Natural killer cell (primary cell): ENCODE data around the gene LRRC3B. TPM values are rescaled to one million over a fixed set of nuclear protein-coding genes. Genes with fewer than 3 reads are reported as not detected.

Source experiments
- ATAC-seq, 3 donors: fragments of 150-1000 bp in 2 of 3; fragments of 200-7000 bp in 1 of 3; cut with Tn5 transposase; 1 replicate in 1 of 3; 2 replicates in 2 of 3; pipeline ENCODE4 v1.10.0; 2021; ENCODE audit warnings: mild to moderate bottlenecking in 2 of 3, moderate library complexity in 2 of 3
- DNase-seq, 2 donors: peaks; one replicate each; pipeline versions ENCODE4 v3.0.0 to v3.0.0-alpha.2; 2013 to 2021; ENCODE audit warnings: mixed read lengths in 1 of 2
- H3K27ac ChIP-seq: one replicate; pipeline ENCODE4 v1.5.1; 2013; ENCODE audit warnings: mild to moderate bottlenecking, low read length
- H3K27me3 ChIP-seq: one replicate; pipeline ENCODE4 v1.6.1; 2013; ENCODE audit warnings: low read length; ENCODE audit not compliant: control insufficient read depth, insufficient read depth
- H3K36me3 ChIP-seq: one replicate; pipeline ENCODE4 v1.6.1; 2013; ENCODE audit warnings: low read length; ENCODE audit not compliant: control insufficient read depth, insufficient read depth
- H3K4me1 ChIP-seq: one replicate; pipeline ENCODE4 v1.6.1; 2013; ENCODE audit warnings: low read length; ENCODE audit not compliant: control insufficient read depth, insufficient read depth
- H3K4me3 ChIP-seq: one replicate; pipeline ENCODE4 v1.5.1; 2013; ENCODE audit warnings: low read length
- H3K9me3 ChIP-seq: one replicate; pipeline ENCODE4 v1.6.1; 2013; ENCODE audit warnings: low read length; ENCODE audit not compliant: control insufficient read depth, insufficient read depth
- H3K27ac Mint-ChIP-seq, 2 donors: one replicate each; pipeline ENCODE4 v1.8.0; 2022; ENCODE audit warnings: mild to moderate bottlenecking in 2 of 2, mixed read lengths in 2 of 2, moderate library complexity in 1 of 2
- H3K27me3 Mint-ChIP-seq, 2 donors: one replicate each; pipeline ENCODE4 v1.8.0; 2022; ENCODE audit warnings: low read depth in 2 of 2, mixed read lengths in 2 of 2
- H3K36me3 Mint-ChIP-seq: one replicate; pipeline ENCODE4 v1.8.0; 2022; ENCODE audit warnings: mixed read lengths
- H3K4me1 Mint-ChIP-seq, 2 donors: one replicate each; pipeline ENCODE4 v1.8.0; 2022; ENCODE audit warnings: mixed read lengths in 2 of 2
- H3K4me3 Mint-ChIP-seq: one replicate; pipeline ENCODE4 v1.8.0; 2022; ENCODE audit warnings: mild to moderate bottlenecking, moderate library complexity, mixed read lengths
- H3K9me3 Mint-ChIP-seq, 2 donors: one replicate each; pipeline ENCODE4 v1.8.0; 2022; ENCODE audit warnings: mixed read lengths in 2 of 2
- WGBS: methylation state at CpG from one replicate; pipeline ENCODE4 v1.1.7; 2013; ENCODE audit warnings: missing lambda C conversion rate; ENCODE audit not compliant: insufficient coverage; 5-methylcytosine and 5-hydroxymethylcytosine counted together
- intact Hi-C: fragments of 100-400 bp; cut with micrococcal nuclease; formaldehyde crosslinking; loops from one replicate; pipeline ENCODE4 v1.14.2; 2022
- total RNA-seq, 4 donors: library from RNA; stranded (reverse); fragments of 120-200 nt in 1 of 4; gene quantifications; one replicate each; pipeline versions ENCODE4 v1.2.3 to v1.2.4, GENCODE V29; 2013 to 2022
- TF ChIP-seq, protein P1 (sequence below): fragments of 200-600 bp; IDR thresholded peaks from one replicate; pipeline ENCODE4 v1.8.0; 2022; ENCODE audit warnings: antibody characterized with exemption

LRRC3B gene
- total RNA-seq, 3 donors from 2014 or later (not counting 1 experiment from before 2014, with no cell fraction given): not detected

DNA sequence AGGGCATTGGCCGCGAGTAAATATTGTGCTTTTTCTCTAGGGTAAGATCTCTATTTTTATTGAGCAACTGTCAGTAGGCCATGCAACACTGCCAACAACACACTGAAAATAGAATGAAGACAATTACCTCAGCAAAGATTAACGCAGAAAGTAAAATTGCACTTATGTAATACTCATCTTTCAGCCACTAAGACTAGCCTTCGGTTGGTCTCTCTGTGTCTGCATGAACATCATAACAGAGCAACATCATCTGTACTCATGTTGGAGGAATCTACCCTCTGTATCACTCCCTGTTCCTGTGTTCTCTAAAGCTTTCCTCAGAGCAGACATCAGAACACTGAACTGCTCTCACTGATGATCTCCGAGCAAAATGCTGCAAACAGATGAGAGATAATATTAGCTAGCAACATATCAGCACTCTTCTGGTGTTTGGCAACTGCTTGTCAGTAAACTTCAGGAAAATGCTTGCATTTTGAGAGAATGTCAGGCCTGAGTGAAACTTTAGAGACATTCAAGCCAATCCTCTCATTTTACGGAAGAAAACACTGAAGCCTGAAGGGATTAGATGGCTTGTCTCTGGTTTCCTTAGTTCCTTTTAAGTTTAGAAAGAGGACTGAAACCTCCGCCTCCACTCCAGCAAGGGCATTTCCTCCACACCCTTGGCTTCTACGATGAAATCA lies 8.4 kb upstream of the LRRC3B start:
- H3K9me3 ChIP-seq: peaks cover 4% of the 10 kb centered on the region
- 72% methylated on average over 8 of the region's 8 CpGs for WGBS
- Mint-ChIP-seq H3K9me3 (peaks cover 2 to 12% of the 10 kb centered on the region in 2 donors), H3K27me3 (no peaks in the 10 kb centered on the region), H3K27ac (no peak overlapping the region), H3K36me3 (no peaks in the 10 kb centered on the region), H3K4me3 (no peak overlapping the region), H3K4me1 (no peaks in the 10 kb centered on the region)
- H3K4me1 ChIP-seq: no peaks in the 10 kb centered on the region
- no peaks in the 10 kb centered on the region for H3K36me3 ChIP-seq
- TF ChIP-seq, protein P1, sequence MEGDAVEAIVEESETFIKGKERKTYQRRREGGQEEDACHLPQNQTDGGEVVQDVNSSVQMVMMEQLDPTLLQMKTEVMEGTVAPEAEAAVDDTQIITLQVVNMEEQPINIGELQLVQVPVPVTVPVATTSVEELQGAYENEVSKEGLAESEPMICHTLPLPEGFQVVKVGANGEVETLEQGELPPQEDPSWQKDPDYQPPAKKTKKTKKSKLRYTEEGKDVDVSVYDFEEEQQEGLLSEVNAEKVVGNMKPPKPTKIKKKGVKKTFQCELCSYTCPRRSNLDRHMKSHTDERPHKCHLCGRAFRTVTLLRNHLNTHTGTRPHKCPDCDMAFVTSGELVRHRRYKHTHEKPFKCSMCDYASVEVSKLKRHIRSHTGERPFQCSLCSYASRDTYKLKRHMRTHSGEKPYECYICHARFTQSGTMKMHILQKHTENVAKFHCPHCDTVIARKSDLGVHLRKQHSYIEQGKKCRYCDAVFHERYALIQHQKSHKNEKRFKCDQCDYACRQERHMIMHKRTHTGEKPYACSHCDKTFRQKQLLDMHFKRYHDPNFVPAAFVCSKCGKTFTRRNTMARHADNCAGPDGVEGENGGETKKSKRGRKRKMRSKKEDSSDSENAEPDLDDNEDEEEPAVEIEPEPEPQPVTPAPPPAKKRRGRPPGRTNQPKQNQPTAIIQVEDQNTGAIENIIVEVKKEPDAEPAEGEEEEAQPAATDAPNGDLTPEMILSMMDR: no peak
- no peaks in the 10 kb centered on the region for H3K27me3 ChIP-seq
- H3K27ac ChIP-seq: no peak overlapping the region
- H3K4me3 ChIP-seq: no peak overlapping the region
- intact Hi-C loops: no loop called here
- DNase-seq (no peak), ATAC-seq (no peak)

DNA sequence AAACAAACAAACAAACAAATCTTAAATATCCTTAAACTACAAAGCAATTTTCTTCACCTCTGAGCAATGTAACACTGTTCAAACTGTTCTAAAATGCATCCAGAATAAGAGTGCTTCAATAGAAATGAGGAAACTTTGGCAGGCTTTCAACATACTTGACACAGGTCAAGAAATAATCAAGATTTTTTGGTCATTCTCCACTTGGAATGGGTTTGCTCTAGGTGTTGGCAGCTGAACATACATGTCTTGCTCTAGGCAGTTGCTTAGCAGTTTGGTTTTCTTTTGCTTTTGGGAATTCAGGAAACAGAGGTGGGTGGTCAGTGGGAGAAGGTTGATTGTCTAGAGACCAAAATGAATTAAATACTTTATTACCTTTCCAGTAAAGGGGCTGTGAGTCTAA lies 1.4 kb upstream of the LRRC3B start:
- peaks cover 4% of the 10 kb centered on the region for H3K9me3 ChIP-seq
- Mint-ChIP-seq H3K27me3 (peaks cover 22 to 27% of the 10 kb centered on the region in 2 donors), H3K36me3 (no peaks in the 10 kb centered on the region), H3K9me3 (peaks cover 0 to 2% of the 10 kb centered on the region in 2 donors), H3K4me1 (no peaks in the 10 kb centered on the region), H3K27ac (no peak overlapping the region), H3K4me3 (no peak overlapping the region)
- no peak for ATAC-seq
- H3K36me3 ChIP-seq: no peaks in the 10 kb centered on the region
- H3K27ac ChIP-seq: no peak overlapping the region
- DNase-seq: no peak
- TF ChIP-seq, protein P1: no peak
- intact Hi-C loops: no loop called here
- no peak overlapping the region for H3K4me3 ChIP-seq
- no peaks in the 10 kb centered on the region for H3K4me1 ChIP-seq
- peaks cover 7% of the 10 kb centered on the region for H3K27me3 ChIP-seq

DNA sequence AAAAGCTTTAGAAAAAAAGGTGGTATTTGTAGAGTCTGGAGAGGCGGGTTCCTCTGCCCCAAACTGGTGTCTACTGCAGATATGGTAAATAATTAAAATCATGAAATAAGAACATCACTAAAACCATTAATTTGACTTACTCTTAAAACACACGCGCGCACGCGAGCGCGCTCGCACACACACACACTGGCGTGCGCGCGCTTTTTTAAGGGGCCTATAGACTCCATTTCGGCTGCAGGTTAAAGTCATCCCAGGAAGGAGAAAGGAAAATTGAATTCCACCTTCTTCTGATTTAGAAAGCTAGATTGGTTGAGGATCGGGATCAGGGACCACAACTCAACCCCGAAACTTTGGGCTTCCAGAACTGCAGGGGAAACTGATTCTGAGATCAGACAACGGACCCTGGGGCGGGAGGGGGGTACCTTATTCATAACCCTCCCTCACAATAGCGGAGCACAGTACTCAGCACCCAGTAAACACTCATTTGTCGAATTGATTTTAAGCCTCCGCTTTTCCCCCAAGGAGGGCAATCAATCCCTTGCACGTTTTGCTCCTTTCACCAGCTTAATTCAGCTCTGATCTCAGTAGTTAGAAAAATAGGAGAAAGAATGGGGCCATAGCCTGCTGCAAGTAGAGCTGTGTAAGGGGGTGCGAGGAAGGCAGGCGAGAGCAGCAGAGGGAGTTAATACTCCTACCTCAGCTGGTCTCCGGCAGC lies 509 bp upstream of the LRRC3B start:
- Histone ChIP-seq H3K4me3 (no peak overlapping the region), H3K27me3 (peaks cover 7% of the 10 kb centered on the region), H3K4me1 (no peaks in the 10 kb centered on the region), H3K9me3 (peaks cover 2% of the 10 kb centered on the region), H3K36me3 (no peaks in the 10 kb centered on the region), H3K27ac (no peak overlapping the region)
- Mint-ChIP-seq H3K4me1 (no peaks in the 10 kb centered on the region), H3K27me3 (peaks cover 22 to 27% of the 10 kb centered on the region in 2 donors), H3K36me3 (no peaks in the 10 kb centered on the region), H3K9me3 (peaks cover 0 to 2% of the 10 kb centered on the region in 2 donors), H3K4me3 (no peak overlapping the region), H3K27ac (no peak overlapping the region)
- 12% methylated on average over 23 of the region's 25 CpGs for WGBS
- TF ChIP-seq, protein P1: no peak
- ATAC-seq (no peak), DNase-seq (no peak)
- intact Hi-C loops: no loop called here
